GM10266 (cell line): ENCODE measurements around the gene PLA2G2A.

Experiments used
- DNase-seq: peaks from one replicate; pipeline ENCODE4 v3.0.0; 2012; ENCODE audit errors: extremely low spot score
- CTCF ChIP-seq: IDR thresholded peaks from 2 replicates; pipeline ENCODE4 v1.5.1; 2012; ENCODE audit warnings: mild to moderate bottlenecking, low read depth; ENCODE audit not compliant: control insufficient read depth, insufficient read depth; ENCODE audit errors: missing control alignments

The PLA2G2A gene

GRCh38 chr1:19979494-19979977, at the start of gene PLA2G2A:
TSS of gene PLA2G2A (minus strand) at chr1:19979618. CDS start at chr1:19978773, 845 bp downstream.
- DNase-seq: no peak
- TF ChIP-seq CTCF: no peak

GRCh38 chr1:20028726-20029125, 49.3 kb upstream of the PLA2G2A start:
- no peak for DNase-seq
- no peak for TF ChIP-seq CTCF

- no peak for TF ChIP-seq CTCF
- DNase-seq: no peak
Observed at GRCh38 chr1:20028125-20028524, 48.7 kb upstream of the PLA2G2A start.

- TF ChIP-seq CTCF: no peak
- no peak for DNase-seq
Observed at GRCh38 chr1:20017741-20018140, 38.3 kb upstream of the PLA2G2A start.

GRCh38 chr1:20014153-20014552, 34.7 kb upstream of the PLA2G2A start:
- TF ChIP-seq CTCF: no peak
- DNase-seq: no peak

- TF ChIP-seq CTCF: no peak
- no peak for DNase-seq
Observed at GRCh38 chr1:20010016-20010415, 30.6 kb upstream of the PLA2G2A start.

- DNase-seq: no peak
- no peak for TF ChIP-seq CTCF
Observed at GRCh38 chr1:20009212-20009611, 29.8 kb upstream of the PLA2G2A start.
